Measurements from ENCODE around the gene IGSF21. TPM values are rescaled to one million over a fixed set of nuclear protein-coding genes. Genes with fewer than 3 reads are reported as not detected.

The IGSF21 gene
- total and polyA plus RNA-seq, 2 of the 4 experiments (the other 2 are of a cell fraction) = not detected

- H2BK120ac ChIP-seq (ENCODE audit: low read depth, low read length) = no peak overlapping the region
- no peak overlapping the region for H2AK9ac ChIP-seq (replicated peaks; ENCODE audit: low read depth, low read length, poor library complexity)
- H3K9ac ChIP-seq (ENCODE audit: low read depth, low read length) = no peak overlapping the region
- dilution Hi-C loops (cut with HindIII; ENCODE audit: low sequenced_read_pairs, unreplicated experiment) (no loop called here), in situ Hi-C loops (cut with MboI; ENCODE audit: low sequenced_read_pairs) (no loop called here), intact Hi-C loops (cut with micrococcal nuclease) (no loop called here)
- no peak overlapping the region for H3K4me2 ChIP-seq (ENCODE audit: low read depth, low read length)
- H3K23ac ChIP-seq (ENCODE audit: low read depth, low read length) = no peak overlapping the region
- no peaks in the 10 kb centered on the region for H3K79me1 ChIP-seq (ENCODE audit: low read depth in 1 of 2, low read length in 2 of 2)
- no peaks in the 10 kb centered on the region for H3K27me3 ChIP-seq (ENCODE audit: control insufficient read depth, insufficient read depth, low read length)
- no peak overlapping the region for H3K14ac ChIP-seq (replicated peaks; ENCODE audit: low read depth, low read length)
- no peak overlapping the region for H2BK5ac ChIP-seq (ENCODE audit: low read depth, low read length, poor library complexity, severe bottlenecking)
- no peaks in the 10 kb centered on the region for H3K36me3 ChIP-seq (ENCODE audit: control insufficient read depth, insufficient read depth, low read length)
- no peak overlapping the region for H4K91ac ChIP-seq (ENCODE audit: insufficient read depth, low read depth, low read length)
- H3K4me3 ChIP-seq (ENCODE audit: insufficient read depth, low read depth, low read length) = no peak overlapping the region
- no peaks in the 10 kb centered on the region for H3K9me1 ChIP-seq (ENCODE audit: insufficient read depth, low read length)
- H4K8ac ChIP-seq (ENCODE audit: low read depth in 2 of 2, low read length in 2 of 2) = no peak overlapping the region
- ATAC-seq (ENCODE audit: low read depth) (no peak), DNase-seq (no peak)
- H3K27ac ChIP-seq (ENCODE audit: insufficient read depth, low read length) = no peak overlapping the region
- H2AK5ac ChIP-seq (ENCODE audit: low read depth, low read length) = no peak overlapping the region
- ChIA-PET POLR2A (ENCODE audit: unreplicated experiment) (no interaction called here), CTCF (no interaction called here)
- TF ChIP-seq MAFK (IDR thresholded peaks at IDR 0.05; ENCODE audit: low read depth, low read length) (no peak), CEBPB (IDR thresholded peaks at IDR 0.05; ENCODE audit: low read depth, low read length) (no peak), RCOR1 (IDR thresholded peaks at IDR 0.05; ENCODE audit: insufficient replicate concordance, low read length) (no peak), SMC3 (IDR thresholded peaks at IDR 0.05; ENCODE audit: low read depth, low read length) (no peak), NFE2L2 (IDR thresholded peaks at IDR 0.05; ENCODE audit: low read depth, low read length) (no peak), ELK1 (IDR thresholded peaks at IDR 0.05; ENCODE audit: borderline replicate concordance, low read depth, low read length) (no peak), BHLHE40 (IDR thresholded peaks at IDR 0.05; ENCODE audit: low read depth, low read length) (no peak), POLR2A (IDR thresholded peaks at IDR 0.05; ENCODE audit: low read depth, low read length) (no peak), FOS (IDR thresholded peaks at IDR 0.05; ENCODE audit: low read depth, low read length) (no peak), MAZ (IDR thresholded peaks at IDR 0.05; ENCODE audit: borderline replicate concordance, low read depth, low read length) (no peak), RFX5 (IDR thresholded peaks at IDR 0.05; ENCODE audit: low read depth, low read length) (no peak), USF2 (IDR thresholded peaks at IDR 0.05; ENCODE audit: low read depth, low read length) (no peak), CHD1 (IDR thresholded peaks at IDR 0.05; ENCODE audit: low read depth, low read length) (no peak), CTCF (conservative IDR thresholded peaks at IDR 0.05; ENCODE audit: low read depth, low read length) (no peak)
- no peak overlapping the region for H3K18ac ChIP-seq (ENCODE audit: low read depth, low read length)
- H3K56ac ChIP-seq (ENCODE audit: extremely low read depth, insufficient read depth, low read length) = no peak overlapping the region
- H4K20me1 ChIP-seq (ENCODE audit: insufficient read depth, low read length) = no peaks in the 10 kb centered on the region
- H3K9me3 ChIP-seq (ENCODE audit: control insufficient read depth, insufficient read depth, low read length) = no peaks in the 10 kb centered on the region
- H2BK20ac ChIP-seq (ENCODE audit: low read depth, low read length) = no peak overlapping the region
- no peak overlapping the region for H4K5ac ChIP-seq (ENCODE audit: low read depth, low read length)
- BruUV-seq (replicated peaks) = no TSS peak
- no peak overlapping the region for H2AFZ ChIP-seq (replicated peaks; ENCODE audit: low read length, poor library complexity)
- no peaks in the 10 kb centered on the region for H3K4me1 ChIP-seq (ENCODE audit: control insufficient read depth, insufficient read depth, low read length)
- H2BK15ac ChIP-seq (ENCODE audit: low read depth, low read length) = no peak overlapping the region
- no peak overlapping the region for H3K4ac ChIP-seq (ENCODE audit: low read depth, low read length)
- WGBS, 2 experiments (ENCODE audit: extremely low coverage in 2 of 2, insufficient read length in 1 of 2) = 30% methylated on average over 3 of the region's 13 CpGs; no CpG with 5 or more reads in 1 of the 2 experiments
These were observed 75.0 kb downstream of the IGSF21 start for GRCh38 chr1:18182398-18183160.

All from IMR-90 (cell line).